Testis (tissue), 2 donors: ENCODE results near the gene LRRC4C.

ENCODE experiments used
- CTCF ChIP-seq, 3 experiments: fragments of 450-650 bp in 2 of 3; fragments of 200-600 bp in 1 of 3; sonication (generic) in 1 of 3; IDR thresholded peaks; one replicate each; pipeline ENCODE4 v1.5.1; 2016 to 2019; ENCODE audit warnings: antibody characterized with exemption in 3 of 3, mild to moderate bottlenecking in 2 of 3, moderate library complexity in 1 of 3
- POLR2A ChIP-seq: fragments of 450-650 bp; IDR thresholded peaks from one replicate; pipeline ENCODE4 v1.6.1; 2017; ENCODE audit warnings: antibody characterized with exemption, mild to moderate bottlenecking, moderate library complexity

GRCh38 chr11:40235841-40236240 lies 1223.6 kb downstream of the LRRC4C start:
- TF ChIP-seq CTCF (IDR thresholded peaks at IDR 0.05) = no peak
- no peak for TF ChIP-seq POLR2A
